Heart left ventricle (tissue), 16 donors: ENCODE results near the gene FOXL1. TPM values are rescaled to one million over a fixed set of nuclear protein-coding genes. Genes with fewer than 3 reads are reported as not detected.

ENCODE experiments used
- ATAC-seq, 4 donors: fragments of 200-7000 bp; cut with Tn5 transposase; one replicate each; pipeline ENCODE4 v1.9.1; 2020 to 2022; ENCODE audit warnings: moderate library complexity in 4 of 4, mild to moderate bottlenecking in 3 of 4, moderate number of reproducible peaks in 1 of 4
- DNase-seq, 5 donors: peaks; one replicate each; pipeline ENCODE4 v3.0.0-alpha.2; 2020
- H3K27ac ChIP-seq, 12 donors: fragments of 200-600 bp; sonication (generic) in 4 of 12; one replicate each; pipeline versions ENCODE4 v1.5.0 to v1.8.0; 2016 to 2022; ENCODE audit warnings: mild to moderate bottlenecking in 2 of 12
- H3K27me3 ChIP-seq, 9 donors: fragments of 200-600 bp; sonication (generic) in 2 of 9; one replicate each; pipeline versions ENCODE4 v1.5.1 to v1.8.0; 2016 to 2022; ENCODE audit warnings: mild to moderate bottlenecking in 3 of 9
- H3K36me3 ChIP-seq, 9 donors: fragments of 200-600 bp; sonication (generic) in 2 of 9; one replicate each; pipeline versions ENCODE4 v1.5.0 to v1.8.0; 2018 to 2022; ENCODE audit warnings: mild to moderate bottlenecking in 2 of 9
- H3K4me1 ChIP-seq, 12 donors: fragments of 200-600 bp; sonication (generic) in 4 of 12; one replicate each; pipeline versions ENCODE4 v1.5.0 to v1.8.0; 2016 to 2022; ENCODE audit warnings: mild to moderate bottlenecking in 3 of 12
- H3K4me3 ChIP-seq, 12 donors: fragments of 200-600 bp; sonication (generic) in 4 of 12; one replicate each; pipeline versions ENCODE4 v1.5.0 to v1.8.0; 2017 to 2022; ENCODE audit warnings: mild to moderate bottlenecking in 9 of 12, moderate library complexity in 4 of 12
- H3K9me3 ChIP-seq, 12 donors: fragments of 200-600 bp; sonication (generic) in 4 of 12; one replicate each; pipeline versions ENCODE4 v1.5.0 to v1.8.0; 2016 to 2022; ENCODE audit warnings: mild to moderate bottlenecking in 1 of 12
- CTCF ChIP-seq, 12 donors: fragments of 200-600 bp; sonication (generic) in 4 of 12; IDR thresholded peaks; one replicate each; pipeline versions ENCODE4 v1.5.0 to v1.8.0; 2018 to 2022; ENCODE audit warnings: antibody characterized with exemption in 12 of 12, mild to moderate bottlenecking in 5 of 12
- POLR2A ChIP-seq, 2 donors: fragments of 450-650 bp; IDR thresholded peaks; one replicate each; pipeline ENCODE4 v1.6.1; 2017; ENCODE audit warnings: antibody characterized with exemption in 2 of 2, mild to moderate bottlenecking in 2 of 2, moderate library complexity in 2 of 2
- WGBS, 4 donors: extraction: QIAGEN DNeasy Blood & Tissue Kit in 2 of 4; methylation state at CpG; one replicate each; pipeline versions ENCODE4 v1.1.5 to v1.1.7; 2013 to 2018; 5-methylcytosine and 5-hydroxymethylcytosine counted together
- intact Hi-C, 10 donors: fragments of 100-400 bp; cut with DNase I; formaldehyde crosslinking; loops; one replicate each; pipeline versions ENCODE4 v1.11.1 to v1.14.2; 2022
- polyA plus RNA-seq, 2 donors: library from polyadenylated mRNA; stranded (reverse); fragments of 200-250 nt; gene quantifications; one replicate each; pipeline ENCODE4 v1.2.3, GENCODE V29; 2013
- total RNA-seq, 9 donors: library from RNA; depleted of rRNA in 2 of 9; stranded (reverse); fragments of >200 nt in 2 of 9; fragmentation: NEBNext Ultra II Directional in 3 of 9; extraction: Animal tissue kit (Norgen Biotek cat#: 25700) in 3 of 9; gene quantifications; one replicate each; pipeline versions ENCODE4 v1.1.0 to v1.2.4, GENCODE V29; 2016 to 2023
- donor health status: ischemic (EF 13 %, LVEDD 7.1; RV severe dilation, severe dysfunction).
- donor health status: healthy with polysubstance abuse.
- donor health status: DM: no; HTN: yes; CAD: no.
- donor health status: DM: no; HTN: no; CAD: no.
- donor health status: ischemic (EF 25% LVEDD 6.9; RV normal size, moderate dysfunction).
- donor health status: ischemic (EF 25% LVEDD 5.7; RV mildly dilated, moderate dysfunction).
- donor health status: healthy.
- donor health status: DM: yes; HTN: yes; CAD: no.
- donor health status: ischemic (EF 35%, LVEDD 5.7; RV mildly dilated, moderate dysfunction).
- donor health status: nonischemic (EF 11% LVEDD 7.7; RV severe dilation, severe dysfunction).
- donor health status: DM: yes; HTN: yes; CAD: no.
- donor health status: PGD.
- donor health status: ischemic (EF 29% LVEDD 5.4; RV normal size, mild dysfunction).
- donor health status: nonischemic (EF 23%, LVEDD 6.1; RV moderate dilation, normal function).

The FOXL1 gene
- total and polyA plus RNA-seq, 11 donors: 0.44 to 1.4 (median 0.69) TPM

GRCh38 chr16:86531641-86532525 lies 46.5 kb upstream of the FOXL1 start:
- no peaks in the 10 kb centered on the region for H3K9me3 ChIP-seq
- peaks cover 0 to 10% (median 0%) of the 10 kb centered on the region in 12 donors for H3K4me1 ChIP-seq
- H3K27me3 ChIP-seq: no peaks in the 10 kb centered on the region
- DNase-seq (no peak), ATAC-seq (no peak)
- WGBS, 4 donors: 91 to 93% (median 92%) methylated on average over 29 to 49 of the region's 49 CpGs
- peaks cover 0 to 43% (median 27%) of the 10 kb centered on the region in 9 donors for H3K36me3 ChIP-seq
- intact Hi-C loops: no loop called here
- H3K4me3 ChIP-seq: no peak overlapping the region
- TF ChIP-seq CTCF (IDR thresholded peaks at IDR 0.05) (no peak), POLR2A (IDR thresholded peaks at IDR 0.05) (no peak)
- peak overlapping the region in 3 of 12 donors; percentile 14 to 57 (median 32) for H3K27ac ChIP-seq

- H3K36me3 ChIP-seq: peaks cover 0 to 47% (median 33%) of the 10 kb centered on the region in 9 donors
- H3K4me3 ChIP-seq: no peak overlapping the region
- 90 to 100% (median 91%) methylated on average over 6 to 7 of the region's 7 CpGs for WGBS, 4 donors
- ATAC-seq: no peak
- intact Hi-C loops: no loop called here
- H3K4me1 ChIP-seq: peaks cover 0 to 10% (median 0%) of the 10 kb centered on the region in 12 donors
- H3K27ac ChIP-seq: no peak overlapping the region
- no peaks in the 10 kb centered on the region for H3K9me3 ChIP-seq
- H3K27me3 ChIP-seq: no peaks in the 10 kb centered on the region
- no peak for TF ChIP-seq CTCF (IDR thresholded peaks at IDR 0.05)
- no peak for DNase-seq
Observed at GRCh38 chr16:86532526-86532815, 45.9 kb upstream of the FOXL1 start.

GRCh38 chr16:86533076-86533475 lies 45.3 kb upstream of the FOXL1 start:
- Histone ChIP-seq H3K27me3 (no peaks in the 10 kb centered on the region), H3K9me3 (no peaks in the 10 kb centered on the region), H3K36me3 (peaks cover 0 to 53% (median 39%) of the 10 kb centered on the region in 9 donors), H3K27ac (no peak overlapping the region), H3K4me3 (no peak overlapping the region), H3K4me1 (peaks cover 0 to 10% (median 0%) of the 10 kb centered on the region in 12 donors)
- intact Hi-C loops: no loop called here
- DNase-seq (no peak), ATAC-seq (no peak)
- WGBS, 4 donors: 95 to 99% (median 98%) methylated on average over 8 of the region's 8 CpGs
- no peak for TF ChIP-seq POLR2A (IDR thresholded peaks at IDR 0.05)
- no peak for TF ChIP-seq CTCF (IDR thresholded peaks at IDR 0.05)

GRCh38 chr16:86533767-86534351 lies 44.5 kb upstream of the FOXL1 start:
- TF ChIP-seq POLR2A (IDR thresholded peaks at IDR 0.05) (no peak), CTCF (IDR thresholded peaks at IDR 0.05) (no peak)
- 92 to 94% (median 93%) methylated on average over 8 of the region's 8 CpGs for WGBS, 4 donors
- Histone ChIP-seq H3K27me3 (no peaks in the 10 kb centered on the region), H3K36me3 (peaks cover 0 to 61% (median 47%) of the 10 kb centered on the region in 9 donors), H3K4me3 (no peak overlapping the region), H3K27ac (no peak overlapping the region), H3K4me1 (peaks cover 0 to 10% (median 0%) of the 10 kb centered on the region in 12 donors), H3K9me3 (no peaks in the 10 kb centered on the region)
- ATAC-seq: no peak
- no peak for DNase-seq
- intact Hi-C loops: no loop called here
